Neural progenitor cell (in vitro differentiated cells): ENCODE measurements around the gene FNIP1.

ENCODE experiments used
- EZH2phosphoT487 ChIP-seq: fragments of 200-600 bp; sonication (generic); IDR thresholded peaks from 2 replicates; pipeline ENCODE4 v1.6.1; 2017; ENCODE audit warnings: antibody characterized with exemption
- TF ChIP-seq, protein P1 (sequence below): fragments of 200-600 bp; sonication (generic); IDR thresholded peaks from 2 replicates; pipeline ENCODE4 v1.5.1; 2017; ENCODE audit warnings: antibody characterized with exemption, mild to moderate bottlenecking

DNA sequence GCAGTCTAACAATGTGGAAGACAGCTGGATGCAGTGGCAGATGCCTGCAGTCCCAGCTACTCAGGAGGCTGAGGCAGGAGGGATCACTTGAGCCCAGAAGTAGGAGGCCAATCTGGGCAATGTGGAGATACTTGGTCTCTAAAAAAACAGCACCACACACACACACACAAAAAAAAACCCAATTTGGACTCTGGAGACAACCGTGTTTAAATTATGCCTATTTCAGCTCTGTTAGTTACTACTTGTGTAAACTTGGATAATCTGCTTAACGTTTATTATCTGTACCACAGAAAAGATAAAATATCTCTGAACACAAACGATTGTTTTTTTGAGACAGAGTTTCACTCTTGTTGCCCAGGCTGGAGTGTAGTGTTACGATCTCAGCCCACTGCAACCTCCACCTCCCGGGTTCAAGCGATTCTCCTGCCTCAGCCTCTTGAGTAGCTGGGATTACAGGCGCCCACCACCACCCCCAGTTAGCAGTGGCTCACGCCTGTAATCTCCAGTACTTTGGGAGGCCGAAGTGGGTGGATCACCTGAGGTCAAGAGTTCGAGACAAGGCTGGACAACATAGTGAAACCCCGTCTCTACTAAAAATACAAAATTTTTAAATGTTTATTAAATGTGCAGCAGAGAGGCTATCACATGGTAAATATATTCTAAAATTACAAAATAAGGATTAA, 179.5 kb downstream of the FNIP1 start:
- TF ChIP-seq, protein P1, sequence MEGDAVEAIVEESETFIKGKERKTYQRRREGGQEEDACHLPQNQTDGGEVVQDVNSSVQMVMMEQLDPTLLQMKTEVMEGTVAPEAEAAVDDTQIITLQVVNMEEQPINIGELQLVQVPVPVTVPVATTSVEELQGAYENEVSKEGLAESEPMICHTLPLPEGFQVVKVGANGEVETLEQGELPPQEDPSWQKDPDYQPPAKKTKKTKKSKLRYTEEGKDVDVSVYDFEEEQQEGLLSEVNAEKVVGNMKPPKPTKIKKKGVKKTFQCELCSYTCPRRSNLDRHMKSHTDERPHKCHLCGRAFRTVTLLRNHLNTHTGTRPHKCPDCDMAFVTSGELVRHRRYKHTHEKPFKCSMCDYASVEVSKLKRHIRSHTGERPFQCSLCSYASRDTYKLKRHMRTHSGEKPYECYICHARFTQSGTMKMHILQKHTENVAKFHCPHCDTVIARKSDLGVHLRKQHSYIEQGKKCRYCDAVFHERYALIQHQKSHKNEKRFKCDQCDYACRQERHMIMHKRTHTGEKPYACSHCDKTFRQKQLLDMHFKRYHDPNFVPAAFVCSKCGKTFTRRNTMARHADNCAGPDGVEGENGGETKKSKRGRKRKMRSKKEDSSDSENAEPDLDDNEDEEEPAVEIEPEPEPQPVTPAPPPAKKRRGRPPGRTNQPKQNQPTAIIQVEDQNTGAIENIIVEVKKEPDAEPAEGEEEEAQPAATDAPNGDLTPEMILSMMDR, result no peak
- TF ChIP-seq EZH2phosphoT487, result no peak
